Lower lobe of right lung (tissue), 2 donors: ENCODE measurements around the gene PBOV1. TPM values are rescaled to one million over a fixed set of nuclear protein-coding genes. Genes with fewer than 3 reads are reported as not detected.

Source experiments
- ATAC-seq, 2 donors: fragments of 200-7000 bp; cut with Tn5 transposase; one replicate each; pipeline ENCODE4 v1.9.1; 2020 to 2022; ENCODE audit warnings: mild to moderate bottlenecking in 2 of 2, moderate library complexity in 2 of 2
- DNase-seq: peaks from one replicate; pipeline ENCODE4 v3.0.0-alpha.2; 2020
- H3K27ac ChIP-seq: fragments of 200-600 bp; one replicate; pipeline ENCODE4 v1.8.0; 2022
- H3K27me3 ChIP-seq: fragments of 200-600 bp; one replicate; pipeline ENCODE4 v1.8.0; 2022; ENCODE audit warnings: low read depth
- H3K36me3 ChIP-seq: fragments of 200-600 bp; one replicate; pipeline ENCODE4 v1.8.0; 2022; ENCODE audit warnings: mild to moderate bottlenecking
- H3K4me1 ChIP-seq: fragments of 200-600 bp; one replicate; pipeline ENCODE4 v1.8.0; 2022
- H3K4me3 ChIP-seq: fragments of 200-600 bp; one replicate; pipeline ENCODE4 v1.8.0; 2022; ENCODE audit warnings: mild to moderate bottlenecking
- H3K9me3 ChIP-seq: fragments of 200-600 bp; one replicate; pipeline ENCODE4 v1.8.0; 2022
- intact Hi-C: fragments of 100-400 bp; cut with DNase I; formaldehyde crosslinking; loops from one replicate; pipeline ENCODE4 v1.11.0; 2022
- total RNA-seq: library from RNA; stranded (reverse); fragmentation: NEBNext Ultra II Directional; extraction: Animal tissue kit (Norgen Biotek cat#: 25700); gene quantifications from one replicate; pipeline ENCODE4 v1.2.1, GENCODE V29; 2021
- TF ChIP-seq, protein P1 (sequence below): fragments of 200-600 bp; IDR thresholded peaks from one replicate; pipeline ENCODE4 v1.8.0; 2022; ENCODE audit warnings: antibody characterized with exemption, mild to moderate bottlenecking
- donor health status: DM: no; HTN: yes; CAD: no; lungs with severe emphysema.

PBOV1 gene
- total RNA-seq, 1 donor from 2014 or later = not detected

DNA sequence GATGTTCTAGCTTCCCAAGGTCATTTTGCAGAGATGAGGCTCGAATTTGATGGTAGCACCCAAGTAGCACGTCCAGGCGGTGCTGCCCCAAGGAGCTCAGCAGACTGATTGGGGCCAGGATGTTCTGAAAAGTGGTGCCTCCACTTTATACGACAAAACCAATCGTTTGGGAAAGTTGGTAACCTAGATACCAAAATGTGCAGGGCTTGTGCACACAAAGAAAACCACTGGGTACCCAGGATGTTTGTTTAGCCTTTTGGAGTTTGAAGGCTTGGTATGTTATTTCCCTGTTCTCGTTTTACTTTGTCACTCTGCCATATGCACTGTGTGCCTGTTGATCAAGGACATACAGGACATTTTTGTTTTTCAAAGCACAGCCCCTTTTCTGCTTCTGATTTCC, 40.7 kb upstream of the PBOV1 start:
- Histone ChIP-seq H3K27ac (peak overlapping the region; percentile 52), H3K9me3 (no peaks in the 10 kb centered on the region), H3K36me3 (peaks cover 10% of the 10 kb centered on the region), H3K27me3 (no peaks in the 10 kb centered on the region), H3K4me3 (no peak overlapping the region), H3K4me1 (no peaks in the 10 kb centered on the region)
- ATAC-seq = peak; percentile 87 to 93
- intact Hi-C loops = no loop called here
- TF ChIP-seq, protein P1, sequence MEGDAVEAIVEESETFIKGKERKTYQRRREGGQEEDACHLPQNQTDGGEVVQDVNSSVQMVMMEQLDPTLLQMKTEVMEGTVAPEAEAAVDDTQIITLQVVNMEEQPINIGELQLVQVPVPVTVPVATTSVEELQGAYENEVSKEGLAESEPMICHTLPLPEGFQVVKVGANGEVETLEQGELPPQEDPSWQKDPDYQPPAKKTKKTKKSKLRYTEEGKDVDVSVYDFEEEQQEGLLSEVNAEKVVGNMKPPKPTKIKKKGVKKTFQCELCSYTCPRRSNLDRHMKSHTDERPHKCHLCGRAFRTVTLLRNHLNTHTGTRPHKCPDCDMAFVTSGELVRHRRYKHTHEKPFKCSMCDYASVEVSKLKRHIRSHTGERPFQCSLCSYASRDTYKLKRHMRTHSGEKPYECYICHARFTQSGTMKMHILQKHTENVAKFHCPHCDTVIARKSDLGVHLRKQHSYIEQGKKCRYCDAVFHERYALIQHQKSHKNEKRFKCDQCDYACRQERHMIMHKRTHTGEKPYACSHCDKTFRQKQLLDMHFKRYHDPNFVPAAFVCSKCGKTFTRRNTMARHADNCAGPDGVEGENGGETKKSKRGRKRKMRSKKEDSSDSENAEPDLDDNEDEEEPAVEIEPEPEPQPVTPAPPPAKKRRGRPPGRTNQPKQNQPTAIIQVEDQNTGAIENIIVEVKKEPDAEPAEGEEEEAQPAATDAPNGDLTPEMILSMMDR = no peak
- no peak for DNase-seq

DNA sequence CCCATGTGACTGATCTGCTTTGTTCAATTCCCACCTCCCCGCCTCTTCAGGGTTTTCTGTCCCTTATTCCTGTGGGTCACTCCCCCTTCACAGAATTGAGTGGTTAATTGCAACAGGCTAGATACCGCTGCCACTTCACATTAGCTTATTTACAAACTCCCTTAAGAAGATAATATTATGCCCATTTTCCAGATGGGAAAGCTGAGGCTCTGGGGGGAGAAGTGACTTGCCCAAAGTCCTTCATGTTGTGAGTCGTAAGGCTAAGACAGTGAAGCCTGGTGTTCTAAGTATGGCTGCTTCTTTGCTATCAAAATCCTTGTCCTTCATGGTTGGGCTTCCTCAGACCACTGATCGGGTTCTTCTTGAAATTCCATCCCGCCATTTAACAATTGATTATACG, 39.9 kb upstream of the PBOV1 start:
- Histone ChIP-seq H3K27me3 (no peaks in the 10 kb centered on the region), H3K36me3 (peaks cover 10% of the 10 kb centered on the region), H3K4me1 (no peaks in the 10 kb centered on the region), H3K27ac (peak overlapping the region; percentile 52), H3K9me3 (no peaks in the 10 kb centered on the region), H3K4me3 (no peak overlapping the region)
- ATAC-seq = peak in 1 of 2 donors; percentile 3
- no peak for DNase-seq
- TF ChIP-seq, protein P1 = no peak
- intact Hi-C loops = no loop called here

DNA sequence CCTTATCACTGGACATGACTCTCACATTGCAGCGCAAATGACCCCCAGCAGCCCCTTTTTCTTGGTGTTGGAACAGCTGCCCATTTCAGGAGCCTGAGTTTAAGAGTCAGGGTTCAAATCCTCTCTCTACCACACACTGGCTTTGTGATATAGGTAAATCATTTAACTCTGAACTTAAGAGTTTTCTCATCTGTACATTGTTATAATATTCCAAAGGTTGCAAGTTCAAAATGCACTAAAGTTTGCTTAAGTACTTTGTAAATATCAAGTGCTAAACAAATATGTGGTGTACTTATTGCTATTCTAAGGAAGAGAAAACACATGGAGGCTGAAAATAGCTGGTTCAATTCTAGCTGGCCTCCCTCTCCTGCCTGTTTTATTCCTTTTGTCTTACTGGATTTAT, 39.3 kb upstream of the PBOV1 start:
- no peak overlapping the region for H3K4me3 ChIP-seq
- peaks cover 5% of the 10 kb centered on the region for H3K36me3 ChIP-seq
- DNase-seq (no peak), ATAC-seq (peak in 1 of 2 donors; percentile 35)
- TF ChIP-seq, protein P1 = no peak
- H3K4me1 ChIP-seq = no peaks in the 10 kb centered on the region
- H3K9me3 ChIP-seq = no peaks in the 10 kb centered on the region
- H3K27me3 ChIP-seq = no peaks in the 10 kb centered on the region
- intact Hi-C loops = no loop called here
- H3K27ac ChIP-seq = no peak overlapping the region

DNA sequence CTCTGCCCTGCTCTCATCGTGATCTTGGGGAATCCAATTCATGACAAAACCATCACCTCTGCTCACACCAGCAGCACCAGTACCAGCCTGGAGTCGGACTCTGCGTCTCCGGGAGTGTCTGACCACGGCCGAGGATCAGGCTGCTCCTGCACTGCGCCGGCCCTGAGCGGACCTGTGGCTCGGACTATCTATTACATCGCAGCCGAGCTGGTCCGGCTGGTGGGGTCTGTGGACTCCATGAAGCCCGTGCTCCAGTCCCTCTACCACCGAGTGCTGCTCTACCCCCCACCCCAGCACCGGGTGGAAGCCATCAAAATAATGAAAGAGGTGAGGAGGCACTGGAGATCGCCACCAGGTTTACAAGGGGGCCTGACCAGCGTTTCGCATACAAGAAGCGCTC, 37.2 kb upstream of the PBOV1 start:
- TF ChIP-seq, protein P1 = no peak
- DNase-seq (no peak), ATAC-seq (no peak)
- Histone ChIP-seq H3K36me3 (peaks cover 4% of the 10 kb centered on the region), H3K4me1 (peaks cover 3% of the 10 kb centered on the region), H3K9me3 (no peaks in the 10 kb centered on the region), H3K27ac (no peak overlapping the region), H3K27me3 (no peaks in the 10 kb centered on the region), H3K4me3 (no peak overlapping the region)
- intact Hi-C loops = no loop called here

DNA sequence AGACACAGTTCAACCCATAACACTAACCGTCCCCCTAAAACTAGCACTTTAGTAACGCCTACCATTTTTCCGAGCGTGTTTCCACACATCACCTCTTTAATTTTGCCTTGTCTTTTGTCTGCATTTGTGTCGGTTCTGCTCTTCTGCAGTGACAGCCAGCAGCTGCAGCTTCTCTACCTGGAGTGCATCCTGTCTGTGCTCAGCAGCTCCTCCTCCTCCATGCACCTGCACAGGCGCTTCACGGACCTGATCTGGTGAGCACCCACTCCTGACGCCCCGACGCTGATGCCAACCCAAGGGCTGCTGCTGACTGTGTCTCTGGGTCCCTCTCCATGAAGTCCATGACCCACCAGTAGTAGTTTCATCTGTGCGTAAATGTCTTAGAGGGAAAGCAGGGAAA, 35.4 kb upstream of the PBOV1 start:
- no peaks in the 10 kb centered on the region for H3K9me3 ChIP-seq
- DNase-seq (no peak), ATAC-seq (no peak)
- H3K36me3 ChIP-seq = peaks cover 4% of the 10 kb centered on the region
- no peak overlapping the region for H3K27ac ChIP-seq
- H3K4me1 ChIP-seq = peaks cover 7% of the 10 kb centered on the region
- H3K4me3 ChIP-seq = no peak overlapping the region
- TF ChIP-seq, protein P1 = no peak
- H3K27me3 ChIP-seq = no peaks in the 10 kb centered on the region
- intact Hi-C loops = no loop called here
